ENCODE results near the gene DCDC1.
"Not testable (repeated sequence)": the region's sequence is repeated elsewhere in the genome, so short reads cannot be mapped to it uniquely, and the experiment has no call there.

The DCDC1 gene

DNA sequence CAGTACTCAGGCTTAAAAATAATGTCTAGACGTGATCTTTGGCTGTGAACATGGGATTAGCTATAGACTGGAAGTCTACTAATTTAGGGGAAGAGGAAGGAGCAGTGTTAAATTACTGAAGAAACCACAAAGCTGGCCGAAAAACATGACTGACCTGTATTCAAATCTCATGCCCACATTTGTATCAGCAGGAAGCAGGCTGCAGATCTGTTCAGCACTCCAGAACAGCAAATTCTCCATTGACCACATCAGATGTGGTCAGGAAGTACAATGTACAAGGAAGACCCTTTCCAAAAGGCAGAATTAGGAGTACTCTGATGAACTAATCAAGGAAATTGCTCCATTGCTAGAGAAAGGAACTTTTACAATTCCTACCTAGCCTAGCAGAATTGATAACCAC is 31.7 kb downstream of the DCDC1 start:
- H3K4me1 ChIP-seq (ENCODE audit: control insufficient read depth in 2 of 2, insufficient read depth in 2 of 2, low read length in 2 of 2), result no peaks in the 10 kb centered on the region
- H3K36me3 ChIP-seq (ENCODE audit: control insufficient read depth in 2 of 2, insufficient read depth in 2 of 2, low read length in 2 of 2), result no peaks in the 10 kb centered on the region
- no peaks in the 10 kb centered on the region for H3K27me3 ChIP-seq (ENCODE audit: control insufficient read depth in 2 of 2, insufficient read depth in 2 of 2, low read length in 2 of 2)
- H3K9ac ChIP-seq (ENCODE audit: low read depth in 1 of 2, low read length in 2 of 2), result no peak overlapping the region
- H3K4me3 ChIP-seq (ENCODE audit: low read length in 2 of 2), result no peak overlapping the region
- H3K9me3 ChIP-seq (ENCODE audit: control insufficient read depth in 2 of 2, low read length in 2 of 2), result no peaks in the 10 kb centered on the region
- no peak overlapping the region for H3K27ac ChIP-seq (ENCODE audit: low read depth in 2 of 2, low read length in 2 of 2)

DNA sequence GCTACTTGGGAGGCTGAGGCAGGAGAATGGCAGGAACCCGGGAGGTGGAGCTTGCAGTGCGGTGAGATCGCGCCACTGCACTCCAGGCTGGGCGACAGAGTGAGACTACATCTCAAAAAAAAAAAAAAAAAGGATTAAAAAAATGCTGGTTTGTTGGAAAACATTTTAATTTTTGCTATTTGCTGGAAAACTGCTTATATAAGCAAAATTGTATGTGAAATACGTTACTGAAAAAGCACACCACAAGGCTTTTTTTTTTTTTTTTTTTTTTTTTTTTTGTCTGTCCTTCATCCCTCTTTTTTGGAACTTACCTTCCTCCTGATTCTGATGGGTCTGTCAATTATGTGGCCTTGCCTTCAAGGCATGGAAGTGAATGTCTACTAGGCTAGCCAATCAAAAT is 40.8 kb downstream of the DCDC1 start:
- Histone ChIP-seq H3K9ac (ENCODE audit: low read depth in 1 of 2, low read length in 2 of 2) (no peak overlapping the region), H3K27ac (ENCODE audit: low read depth in 2 of 2, low read length in 2 of 2) (no peak overlapping the region), H3K9me3 (ENCODE audit: control insufficient read depth in 2 of 2, low read length in 2 of 2) (no peaks in the 10 kb centered on the region), H3K36me3 (ENCODE audit: control insufficient read depth in 2 of 2, insufficient read depth in 2 of 2, low read length in 2 of 2) (no peaks in the 10 kb centered on the region), H3K4me1 (ENCODE audit: control insufficient read depth in 2 of 2, insufficient read depth in 2 of 2, low read length in 2 of 2) (no peaks in the 10 kb centered on the region), H3K4me3 (ENCODE audit: low read length in 2 of 2) (no peak overlapping the region), H3K27me3 (ENCODE audit: control insufficient read depth in 2 of 2, insufficient read depth in 2 of 2, low read length in 2 of 2) (no peaks in the 10 kb centered on the region)

DNA sequence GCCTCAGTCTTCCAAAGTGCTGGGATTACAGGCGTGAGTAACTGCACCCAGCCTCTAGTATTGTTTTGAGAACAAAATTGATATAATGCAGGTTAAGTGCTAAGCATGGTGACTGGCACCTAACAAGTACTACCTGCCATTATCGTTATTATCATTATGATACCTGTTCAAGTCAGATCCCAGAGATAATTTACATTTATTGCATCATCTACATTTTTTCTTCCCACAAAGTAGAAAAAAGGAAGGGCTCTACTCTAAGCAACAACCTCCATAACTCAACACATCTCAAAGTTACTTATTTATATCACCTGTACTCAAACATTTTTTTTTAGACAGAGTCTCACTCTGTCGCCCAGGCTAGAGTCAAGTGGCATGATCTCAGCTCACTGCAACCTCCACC is 42.1 kb downstream of the DCDC1 start:
- Histone ChIP-seq H3K27me3 (ENCODE audit: control insufficient read depth in 2 of 2, insufficient read depth in 2 of 2, low read length in 2 of 2) (no peaks in the 10 kb centered on the region), H3K9ac (ENCODE audit: low read depth in 1 of 2, low read length in 2 of 2) (no peak overlapping the region), H3K4me3 (ENCODE audit: low read length in 2 of 2) (no peak overlapping the region), H3K9me3 (ENCODE audit: control insufficient read depth in 2 of 2, low read length in 2 of 2) (no peaks in the 10 kb centered on the region), H3K36me3 (ENCODE audit: control insufficient read depth in 2 of 2, insufficient read depth in 2 of 2, low read length in 2 of 2) (no peaks in the 10 kb centered on the region), H3K27ac (ENCODE audit: low read depth in 2 of 2, low read length in 2 of 2) (no peak overlapping the region), H3K4me1 (ENCODE audit: control insufficient read depth in 2 of 2, insufficient read depth in 2 of 2, low read length in 2 of 2) (no peaks in the 10 kb centered on the region)

DNA sequence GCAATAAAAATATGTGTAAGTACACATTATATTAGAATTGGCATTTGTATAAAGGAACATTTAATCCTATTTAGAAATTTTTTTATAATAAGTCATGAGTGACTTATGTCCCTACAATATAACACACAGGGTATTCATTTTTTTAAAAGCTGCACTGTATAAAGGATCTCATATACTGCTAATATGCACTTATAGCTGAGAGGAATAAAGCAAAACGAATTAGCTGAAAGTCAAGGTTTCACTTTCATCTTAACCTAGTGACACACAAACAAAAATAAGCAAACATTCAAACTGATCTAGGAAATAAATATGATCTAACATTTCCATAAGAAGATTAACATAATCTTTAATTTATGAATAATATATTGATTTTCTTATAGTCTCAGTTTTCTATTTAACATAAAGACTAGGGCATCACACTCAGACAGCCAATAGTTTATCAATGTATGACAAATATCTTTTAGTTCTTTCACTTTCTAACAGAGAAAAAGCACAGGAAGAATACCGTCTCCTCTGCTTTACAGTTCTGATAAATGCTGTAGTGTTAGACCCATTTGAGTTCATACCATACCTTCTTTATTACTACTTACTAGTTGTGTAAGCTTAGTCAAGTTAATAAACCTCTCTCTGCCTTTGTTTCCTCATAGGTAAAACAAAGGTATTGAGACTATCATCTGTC is 42.9 kb downstream of the DCDC1 start:
- Histone ChIP-seq H3K4me1 (ENCODE audit: control insufficient read depth in 2 of 2, insufficient read depth in 2 of 2, low read length in 2 of 2) (no peaks in the 10 kb centered on the region), H3K9ac (ENCODE audit: low read depth in 1 of 2, low read length in 2 of 2) (no peak overlapping the region), H3K27ac (ENCODE audit: low read depth in 2 of 2, low read length in 2 of 2) (no peak overlapping the region), H3K4me3 (ENCODE audit: low read length in 2 of 2) (no peak overlapping the region), H3K9me3 (ENCODE audit: control insufficient read depth in 2 of 2, low read length in 2 of 2) (no peaks in the 10 kb centered on the region), H3K27me3 (ENCODE audit: control insufficient read depth in 2 of 2, insufficient read depth in 2 of 2, low read length in 2 of 2) (no peaks in the 10 kb centered on the region), H3K36me3 (ENCODE audit: control insufficient read depth in 2 of 2, insufficient read depth in 2 of 2, low read length in 2 of 2) (no peaks in the 10 kb centered on the region)

DNA sequence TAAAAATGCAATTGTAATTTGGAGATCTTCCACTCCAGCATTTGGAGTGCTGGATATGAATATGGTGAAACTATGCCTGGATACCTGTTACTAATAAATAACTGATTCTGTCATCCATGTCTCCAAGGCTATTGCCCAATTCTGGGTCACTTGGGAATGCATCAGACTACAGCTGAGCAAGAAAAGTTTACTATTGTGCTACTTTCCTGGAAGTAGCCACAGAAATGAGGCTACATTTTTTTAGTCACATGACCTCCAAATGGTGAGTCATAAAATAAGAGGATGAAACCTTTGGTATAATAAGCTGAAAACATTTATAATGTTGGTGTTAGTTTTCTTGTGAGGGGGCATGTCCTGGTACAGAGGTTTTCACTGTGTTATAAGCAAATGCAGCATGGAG is 44.4 kb downstream of the DCDC1 start:
- Histone ChIP-seq H3K4me1 (ENCODE audit: control insufficient read depth in 2 of 2, insufficient read depth in 2 of 2, low read length in 2 of 2) (no peaks in the 10 kb centered on the region), H3K36me3 (ENCODE audit: control insufficient read depth in 2 of 2, insufficient read depth in 2 of 2, low read length in 2 of 2) (no peaks in the 10 kb centered on the region), H3K4me3 (ENCODE audit: low read length in 2 of 2) (no peak overlapping the region), H3K27ac (ENCODE audit: low read depth in 2 of 2, low read length in 2 of 2) (no peak overlapping the region), H3K9ac (ENCODE audit: low read depth in 1 of 2, low read length in 2 of 2) (no peak overlapping the region), H3K9me3 (ENCODE audit: control insufficient read depth in 2 of 2, low read length in 2 of 2) (no peaks in the 10 kb centered on the region), H3K27me3 (ENCODE audit: control insufficient read depth in 2 of 2, insufficient read depth in 2 of 2, low read length in 2 of 2) (no peaks in the 10 kb centered on the region)

DNA sequence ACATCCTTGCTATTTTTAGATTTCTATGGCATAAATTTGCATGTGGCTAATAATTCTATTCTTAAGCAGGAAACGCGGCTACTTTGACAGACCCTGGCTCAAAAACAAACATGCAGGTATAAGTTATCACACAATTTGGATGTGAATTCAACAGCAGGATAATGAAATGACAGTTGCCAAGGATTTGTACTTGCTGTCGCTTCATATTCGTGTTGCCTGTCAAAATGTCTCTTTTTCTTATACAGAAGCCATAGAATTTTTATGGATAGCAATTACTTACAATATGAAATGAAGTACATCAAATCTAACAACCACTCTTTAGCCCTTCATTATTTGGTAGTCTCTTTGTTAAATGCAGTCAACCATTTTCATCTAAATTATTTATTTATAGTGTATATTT is 46.4 kb downstream of the DCDC1 start:
- Histone ChIP-seq H3K27ac (ENCODE audit: low read depth in 2 of 2, low read length in 2 of 2) (no peak overlapping the region), H3K9ac (ENCODE audit: low read depth in 1 of 2, low read length in 2 of 2) (no peak overlapping the region), H3K9me3 (ENCODE audit: control insufficient read depth in 2 of 2, low read length in 2 of 2) (no peaks in the 10 kb centered on the region), H3K4me1 (ENCODE audit: control insufficient read depth in 2 of 2, insufficient read depth in 2 of 2, low read length in 2 of 2) (no peaks in the 10 kb centered on the region), H3K4me3 (ENCODE audit: low read length in 2 of 2) (no peak overlapping the region), H3K36me3 (ENCODE audit: control insufficient read depth in 2 of 2, insufficient read depth in 2 of 2, low read length in 2 of 2) (no peaks in the 10 kb centered on the region), H3K27me3 (ENCODE audit: control insufficient read depth in 2 of 2, insufficient read depth in 2 of 2, low read length in 2 of 2) (no peaks in the 10 kb centered on the region)

DNA sequence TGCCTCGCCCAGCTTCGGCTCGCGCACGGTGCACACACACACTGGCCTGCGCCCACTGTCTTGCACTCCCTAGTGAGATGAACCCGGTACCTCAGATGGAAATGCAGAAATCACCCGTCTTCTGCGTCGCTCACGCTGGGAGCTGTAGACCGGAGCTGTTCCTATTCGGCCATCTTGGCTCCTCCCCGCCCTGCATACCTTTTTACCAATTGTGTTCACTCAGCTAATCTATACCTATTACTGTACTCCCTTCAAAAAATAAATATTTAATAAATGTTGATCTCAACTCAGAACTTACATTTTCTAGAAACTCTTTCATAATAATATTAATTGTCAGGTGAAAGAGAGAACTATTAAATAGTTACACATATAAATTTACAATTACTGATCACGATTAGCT is 48.0 kb downstream of the DCDC1 start:
- H3K27ac ChIP-seq (ENCODE audit: low read depth in 2 of 2, low read length in 2 of 2); H3K36me3 ChIP-seq (ENCODE audit: control insufficient read depth in 2 of 2, insufficient read depth in 2 of 2, low read length in 2 of 2); H3K27me3 ChIP-seq (ENCODE audit: control insufficient read depth in 2 of 2, insufficient read depth in 2 of 2, low read length in 2 of 2); H3K4me3 ChIP-seq (ENCODE audit: low read length in 2 of 2); H3K4me1 ChIP-seq (ENCODE audit: control insufficient read depth in 2 of 2, insufficient read depth in 2 of 2, low read length in 2 of 2); H3K9me3 ChIP-seq (ENCODE audit: control insufficient read depth in 2 of 2, low read length in 2 of 2); H3K9ac ChIP-seq (ENCODE audit: low read depth in 1 of 2, low read length in 2 of 2): not testable (repeated sequence)

DNA sequence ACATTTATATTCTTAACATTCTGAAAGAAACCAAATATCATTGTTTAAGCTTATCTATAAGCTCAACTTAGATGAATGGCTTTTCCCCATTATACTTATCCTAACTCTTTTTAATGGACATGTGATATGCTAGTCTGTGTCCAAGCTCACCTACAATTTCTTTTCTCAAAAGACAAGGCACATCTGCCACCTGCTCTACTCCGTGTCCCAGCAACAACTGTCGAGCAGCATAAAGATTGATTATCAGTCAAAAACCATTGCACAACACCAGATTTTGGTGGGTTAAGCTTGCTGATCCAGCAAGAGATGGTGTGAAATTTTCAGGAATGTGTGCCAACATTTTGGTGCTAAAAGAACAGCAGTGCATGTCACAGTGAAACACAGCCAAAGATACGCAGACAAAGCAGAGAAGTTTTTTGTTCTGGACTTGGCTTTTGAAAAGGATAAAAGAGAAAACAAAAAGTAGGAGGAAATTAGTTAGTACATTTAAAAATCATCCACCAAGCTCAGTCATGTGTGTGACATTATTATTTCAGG is 65.8 kb downstream of the DCDC1 start:
- Histone ChIP-seq H3K4me1 (ENCODE audit: control insufficient read depth in 2 of 2, insufficient read depth in 2 of 2, low read length in 2 of 2) (no peaks in the 10 kb centered on the region), H3K27me3 (ENCODE audit: control insufficient read depth in 2 of 2, insufficient read depth in 2 of 2, low read length in 2 of 2) (no peaks in the 10 kb centered on the region), H3K36me3 (ENCODE audit: control insufficient read depth in 2 of 2, insufficient read depth in 2 of 2, low read length in 2 of 2) (no peaks in the 10 kb centered on the region), H3K4me3 (ENCODE audit: low read length in 2 of 2) (no peak overlapping the region), H3K9ac (ENCODE audit: low read depth in 1 of 2, low read length in 2 of 2) (no peak overlapping the region), H3K9me3 (ENCODE audit: control insufficient read depth in 2 of 2, low read length in 2 of 2) (no peaks in the 10 kb centered on the region), H3K27ac (ENCODE audit: low read depth in 2 of 2, low read length in 2 of 2) (no peak overlapping the region)

DNA sequence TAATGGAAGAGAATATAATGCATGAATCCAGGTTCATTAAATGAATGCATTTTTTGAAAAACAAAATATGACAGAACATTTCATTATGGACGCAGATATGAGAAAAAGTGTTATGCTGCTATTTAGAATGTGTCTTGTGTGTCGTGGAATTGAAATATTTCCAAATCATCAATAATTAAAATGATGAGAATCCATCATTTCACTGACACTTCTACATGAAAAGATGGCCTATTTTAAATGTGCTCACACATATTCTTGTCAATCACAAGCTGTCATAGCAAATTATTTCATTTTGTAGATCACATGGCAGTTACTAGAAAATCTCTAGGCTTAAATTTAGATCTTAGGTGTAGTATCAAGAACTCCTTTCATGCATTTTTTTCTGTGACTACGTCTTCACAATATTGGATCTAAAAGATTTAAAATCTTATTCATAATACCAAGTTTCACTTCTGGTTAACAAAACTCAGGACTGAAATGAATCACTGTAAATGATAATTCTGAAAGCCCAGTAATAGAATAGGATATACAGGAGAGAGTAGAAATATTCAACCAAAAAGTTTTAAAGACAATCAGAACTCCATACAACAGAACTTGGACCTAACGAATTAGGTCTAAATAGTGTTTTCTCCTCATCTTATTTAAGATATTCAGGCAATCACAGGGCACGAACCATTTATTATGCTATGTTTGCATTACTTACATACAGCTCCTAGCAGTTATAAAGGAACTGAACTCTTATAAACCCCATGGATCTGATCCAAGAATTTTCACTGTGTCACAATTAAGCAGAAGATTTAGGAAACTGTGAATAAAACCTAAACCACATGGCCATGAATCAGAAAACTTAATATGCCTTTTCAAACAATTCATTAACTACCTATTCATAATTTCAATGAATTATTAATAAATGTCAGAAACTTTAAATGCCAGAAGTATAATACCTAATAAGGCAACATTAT is 67.7 kb downstream of the DCDC1 start:
- no peaks in the 10 kb centered on the region for H3K4me1 ChIP-seq (ENCODE audit: control insufficient read depth in 2 of 2, insufficient read depth in 2 of 2, low read length in 2 of 2)
- H3K9ac ChIP-seq (ENCODE audit: low read depth in 1 of 2, low read length in 2 of 2), result no peak overlapping the region
- H3K27me3 ChIP-seq (ENCODE audit: control insufficient read depth in 2 of 2, insufficient read depth in 2 of 2, low read length in 2 of 2), result no peaks in the 10 kb centered on the region
- H3K36me3 ChIP-seq (ENCODE audit: control insufficient read depth in 2 of 2, insufficient read depth in 2 of 2, low read length in 2 of 2), result no peaks in the 10 kb centered on the region
- H3K4me3 ChIP-seq (ENCODE audit: low read length in 2 of 2), result no peak overlapping the region
- no peaks in the 10 kb centered on the region for H3K9me3 ChIP-seq (ENCODE audit: control insufficient read depth in 2 of 2, low read length in 2 of 2)
- H3K27ac ChIP-seq (ENCODE audit: low read depth in 2 of 2, low read length in 2 of 2), result no peak overlapping the region

DNA sequence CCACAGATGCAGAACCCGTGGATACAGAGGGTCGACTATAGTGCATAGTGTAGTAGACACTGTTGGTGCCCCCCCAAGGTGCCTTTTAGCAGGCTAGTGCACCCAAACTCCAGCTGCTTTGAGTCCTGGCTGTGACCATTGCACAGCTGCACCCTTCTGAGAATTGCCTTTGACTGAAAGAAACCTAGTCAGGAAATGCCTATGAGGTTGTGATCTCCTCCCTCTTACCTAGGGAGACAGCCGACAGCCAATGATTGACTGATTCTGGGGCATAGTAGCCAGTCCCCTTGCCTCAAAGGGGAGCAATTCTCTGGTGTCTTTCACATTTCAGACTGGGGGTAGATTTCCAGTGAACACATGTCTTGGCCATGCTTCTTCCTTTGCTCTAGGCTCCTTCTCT is 74.2 kb downstream of the DCDC1 start:
- H3K9ac ChIP-seq (ENCODE audit: low read depth in 1 of 2, low read length in 2 of 2), result no peak overlapping the region

More for the DNA sequence above, 74.2 kb downstream of the DCDC1 start:
- Histone ChIP-seq H3K9me3 (ENCODE audit: control insufficient read depth in 2 of 2, low read length in 2 of 2) (no peaks in the 10 kb centered on the region), H3K4me3 (ENCODE audit: low read length in 2 of 2) (no peak overlapping the region), H3K27ac (ENCODE audit: low read depth in 2 of 2, low read length in 2 of 2) (no peak overlapping the region), H3K27me3 (ENCODE audit: control insufficient read depth in 2 of 2, insufficient read depth in 2 of 2, low read length in 2 of 2) (no peaks in the 10 kb centered on the region), H3K4me1 (ENCODE audit: control insufficient read depth in 2 of 2, insufficient read depth in 2 of 2, low read length in 2 of 2) (no peaks in the 10 kb centered on the region), H3K36me3 (ENCODE audit: control insufficient read depth in 2 of 2, insufficient read depth in 2 of 2, low read length in 2 of 2) (no peaks in the 10 kb centered on the region)
